K562 (cell line): ENCODE data around the gene RHOV. TPM values are rescaled to one million over a fixed set of nuclear protein-coding genes. Genes with fewer than 3 reads are reported as not detected.

Source experiments
- ATF7 ChIP-seq: fragments of 450-650 bp; IDR thresholded peaks from 2 replicates; pipeline ENCODE4 v1.7.1; 2014; ENCODE audit warnings: mild to moderate bottlenecking, moderate library complexity
- CTBP1 ChIP-seq: fragments of 450-650 bp; IDR thresholded peaks from 2 replicates; pipeline ENCODE4 v1.6.1; 2016; ENCODE audit warnings: borderline replicate concordance
- CUX1 ChIP-seq: fragments of 200-800 bp; sonication (Bioruptor generic); IDR thresholded peaks from 2 replicates; pipeline ENCODE4 v1.6.1; 2016; ENCODE audit warnings: missing genetic modification characterization, missing compliant biosample characterization
- CXXC5 ChIP-seq: fragments of 250-450 bp; sonication (Bioruptor Pico); IDR thresholded peaks from 2 replicates; pipeline ENCODE4 v1.8.0; 2022; ENCODE audit warnings: inconsistent platforms, mild to moderate bottlenecking, moderate library complexity
- HBP1 ChIP-seq: fragments of 450-650 bp; formaldehyde crosslinking; IDR thresholded peaks from 2 replicates; pipeline ENCODE4 v1.4.0; 2022; ENCODE audit warnings: missing genetic modification characterization
- L3MBTL2 ChIP-seq: fragments of 450-650 bp; IDR thresholded peaks from 2 replicates; pipeline ENCODE4 v1.6.1; 2016; ENCODE audit warnings: mild to moderate bottlenecking, moderate library complexity
- NFATC3 ChIP-seq: fragments of 450-650 bp; IDR thresholded peaks from 2 replicates; pipeline ENCODE4 v1.6.1; 2017; ENCODE audit warnings: mild to moderate bottlenecking
- NFE2L1 ChIP-seq: fragments of 450-650 bp; IDR thresholded peaks from 2 replicates; pipeline ENCODE4 v1.6.1; 2016; ENCODE audit warnings: missing genetic modification characterization, low read depth, mild to moderate bottlenecking, missing compliant biosample characterization, moderate library complexity, borderline replicate concordance
- NONO ChIP-seq, 2 experiments: fragments of 200-400 bp in 1 of 2; fragments of 450-650 bp in 1 of 2; formaldehyde crosslinking in 1 of 2; IDR thresholded peaks; 2 replicates each; pipeline ENCODE4 v1.6.1; 2017; ENCODE audit warnings: low read depth in 2 of 2, mild to moderate bottlenecking in 2 of 2, moderate library complexity in 2 of 2, low read length in 1 of 2
- PHF8 ChIP-seq: fragments of 200-600 bp; sonication (generic); IDR thresholded peaks from 2 replicates; pipeline ENCODE4 v1.6.1; 2012; ENCODE audit warnings: mixed run types, mild to moderate bottlenecking, inconsistent platforms, low read length, moderate library complexity, borderline replicate concordance
- POLR3A ChIP-seq: IDR thresholded peaks from 2 replicates; pipeline ENCODE4 v1.6.1; 2011; ENCODE audit warnings: borderline replicate concordance, mild to moderate bottlenecking, moderate library complexity; ENCODE audit not compliant: insufficient read length, insufficient read depth; ENCODE audit errors: extremely low read depth
- RAD21 ChIP-seq, 2 experiments: fragments of 250-450 bp in 1 of 2; fragments of 450-650 bp in 1 of 2; sonication (Bioruptor Pico) in 1 of 2; formaldehyde crosslinking in 1 of 2; IDR thresholded peaks in 1 of 2; conservative IDR thresholded peaks in 1 of 2; 2 replicates each; pipeline versions ENCODE4 v1.4.0 to v1.8.0; 2020 to 2022; ENCODE audit warnings: mild to moderate bottlenecking in 2 of 2, moderate library complexity in 1 of 2
- RNF2 ChIP-seq: sonication (generic); IDR thresholded peaks from 2 replicates; pipeline ENCODE4 v1.6.1; 2016
- SMC3 ChIP-seq: conservative IDR thresholded peaks from 2 replicates; pipeline ENCODE4 v1.6.1; 2011; ENCODE audit warnings: low read depth, low read length, improper control_type of control experiment; ENCODE audit not compliant: insufficient read depth
- SOX6 ChIP-seq: fragments of 450-650 bp; IDR thresholded peaks from 2 replicates; pipeline ENCODE4 v1.6.1; 2014; ENCODE audit warnings: mild to moderate bottlenecking
- SRSF3 ChIP-seq: fragments of 200-400 bp; formaldehyde crosslinking; IDR thresholded peaks from 2 replicates; pipeline ENCODE4 v1.6.1; 2016; ENCODE audit warnings: mild to moderate bottlenecking, low read length, moderate library complexity; ENCODE audit not compliant: insufficient read depth
- TARDBP ChIP-seq: fragments of 450-650 bp; IDR thresholded peaks from 2 replicates; pipeline ENCODE4 v1.6.1; 2016
- TCF7 ChIP-seq: sonication (generic); IDR thresholded peaks from 2 replicates; pipeline ENCODE4 v1.6.1; 2016; ENCODE audit warnings: antibody characterized with exemption, borderline replicate concordance
- ZNF408 ChIP-seq: fragments of 250-450 bp; sonication (Bioruptor Pico); IDR thresholded peaks from 2 replicates; pipeline ENCODE4 v1.4.0; 2020; ENCODE audit warnings: low read depth, mild to moderate bottlenecking, moderate library complexity
- ZNF41 ChIP-seq: fragments of 250-450 bp; sonication (Bioruptor Pico); conservative IDR thresholded peaks from 2 replicates; pipeline ENCODE4 v1.4.0; 2020; ENCODE audit warnings: mild to moderate bottlenecking
- ZNF436 ChIP-seq: fragments of 250-450, 450-650 bp; sonication (Bioruptor Pico); formaldehyde crosslinking; IDR thresholded peaks from 2 replicates; pipeline ENCODE4 v1.7.0; 2020; ENCODE audit warnings: mild to moderate bottlenecking
- polyA plus RNA-seq, 8 experiments: library from polyadenylated mRNA; depleted of rRNA in 4 of 8; stranded (reverse) in 5 of 8; unstranded in 3 of 8; fragments of >200 nt; fragmentation: Nextera tagmentation in 2 of 8; fragmentation: Illumina TruSeq in 1 of 8; extraction: Ambion mirVana in 2 of 8; extraction: Trizol in 1 of 8; gene quantifications; 2 replicates each; pipeline versions ENCODE4 v1.2.1 to v1.2.3, GENCODE V29; 2011 to 2014; ENCODE audit warnings: inconsistent platforms in 1 of 8, missing spikeins in 1 of 8
- total RNA-seq, 7 experiments: library from RNA; depleted of rRNA in 6 of 7; stranded (reverse); fragments of >200 nt in 6 of 7; fragmentation: Illumina TruSeq in 2 of 7; extraction: Trizol in 2 of 7; gene quantifications; 2 replicates each; pipeline versions ENCODE4 v1.2.1 to v1.2.3, GENCODE V29; 2011 to 2021; ENCODE audit warnings: low replicate concordance in 1 of 7

Gene RHOV
- total and polyA plus RNA-seq, 9 of the 15 experiments (the other 6 are each of a cell fraction or from before 2014, with no cell fraction given) = 0.08 to 2.0 (median 1.1) TPM

GRCh38 chr15:40906091-40906990, 32.3 kb upstream of the RHOV start (continued):
- TF ChIP-seq L3MBTL2 (peak; percentile 50; the same call in 1 of the 2 replicates), TARDBP (no peak), ZNF41 (no peak), POLR3A (no peak), SOX6 (peak; percentile 25; the same call in 1 of the 2 replicates), ZNF408 (CRISPR knock-in tag) (no peak), NFATC3 (no peak), RNF2 (0 out of 2 replicates have a peak, but pooled peaks have one; percentile 13), ZNF436 (CRISPR knock-in tag) (no peak), ATF7 (peak; percentile 75; the same call in 1 of the 2 replicates), SMC3 (peak; percentile 91), NFE2L1 (no peak), TCF7 (no peak), CTBP1 (peak; percentile 87), NONO (IDR thresholded peaks at IDR 0.05; ENCODE audit: low read depth in 2 of 2, low read length in 1 of 2) (peak in 1 of 2 experiments; percentile 57; a peak in 1 of 4 replicates), RAD21 (CRISPR knock-in tag; conservative IDR thresholded peaks at IDR 0.05 in 1 of 2, IDR thresholded peaks at IDR 0.05 in 1 of 2) (peak; percentile 82 to 87), CUX1 (CRISPR knock-in tag) (no peak), SRSF3 (no peak), CXXC5 (CRISPR knock-in tag) (peak; percentile 44), PHF8 (peak; percentile 24; the same call in 1 of the 2 replicates), HBP1 (CRISPR knock-in tag) (0 out of 2 replicates have a peak, but pooled peaks have one; percentile 15)
